Measurements from ENCODE around the gene SLC35F1.

The SLC35F1 gene

GRCh38 chr6:118128755-118129154, 221.7 kb downstream of the SLC35F1 start:
- DNase-seq: no peak

GRCh38 chr6:118134206-118134605, 227.1 kb downstream of the SLC35F1 start:
- no peak for DNase-seq

- no peak for DNase-seq
Measured at GRCh38 chr6:118134736-118135135, 227.7 kb downstream of the SLC35F1 start.

- no peak for DNase-seq
Measured at GRCh38 chr6:118135371-118135770, 228.3 kb downstream of the SLC35F1 start.

- DNase-seq: no peak
Measured at GRCh38 chr6:118141211-118141610, 234.1 kb downstream of the SLC35F1 start.

- no peak for DNase-seq
Measured at GRCh38 chr6:118146584-118146983, 239.5 kb downstream of the SLC35F1 start.

GRCh38 chr6:118147511-118147910, 240.4 kb downstream of the SLC35F1 start:
- no peak for DNase-seq

- no peak for DNase-seq
Measured at GRCh38 chr6:118148561-118148960, 241.5 kb downstream of the SLC35F1 start.

- no peak for DNase-seq
Measured at GRCh38 chr6:118152524-118152923, 245.5 kb downstream of the SLC35F1 start.

- no peak for DNase-seq
Measured at GRCh38 chr6:118161343-118161742, 254.3 kb downstream of the SLC35F1 start.

GRCh38 chr6:118163542-118163941, 256.5 kb downstream of the SLC35F1 start:
- DNase-seq: no peak

GRCh38 chr6:118165500-118165899, 258.4 kb downstream of the SLC35F1 start:
- DNase-seq: no peak

GRCh38 chr6:118168421-118168820, 261.4 kb downstream of the SLC35F1 start:
- no peak for DNase-seq

- no peak for DNase-seq
Measured at GRCh38 chr6:118171852-118172251, 264.8 kb downstream of the SLC35F1 start.

GRCh38 chr6:118174071-118174470, 267.0 kb downstream of the SLC35F1 start:
- no peak for DNase-seq

GRCh38 chr6:118177720-118178119, 270.7 kb downstream of the SLC35F1 start:
- no peak for DNase-seq

- no peak for DNase-seq
Measured at GRCh38 chr6:118179048-118179447, 272.0 kb downstream of the SLC35F1 start.

- DNase-seq: no peak
Measured at GRCh38 chr6:118186672-118187567, 279.9 kb downstream of the SLC35F1 start.

GRCh38 chr6:118187568-118188164, 280.6 kb downstream of the SLC35F1 start:
- DNase-seq: no peak

- no peak for DNase-seq
Measured at GRCh38 chr6:118188561-118188960, 281.5 kb downstream of the SLC35F1 start.

GRCh38 chr6:118197539-118197938, 290.5 kb downstream of the SLC35F1 start:
- DNase-seq: no peak

GRCh38 chr6:118198746-118199145, 291.7 kb downstream of the SLC35F1 start:
- no peak for DNase-seq

GRCh38 chr6:118200160-118200559, 293.1 kb downstream of the SLC35F1 start:
- DNase-seq: no peak

- no peak for DNase-seq
Measured at GRCh38 chr6:118202517-118202916, 295.5 kb downstream of the SLC35F1 start.
